HG02623 (cell line): ENCODE results near the gene CFAP92.
"Not testable (repeated sequence)": the region's sequence is repeated elsewhere in the genome, so short reads cannot be mapped to it uniquely, and the experiment has no call there.

Source experiments
- ATAC-seq: cut with Tn5 transposase; IDR thresholded peaks from one replicate; pipeline ENCODE4 v1.9.1; 2021; ENCODE audit warnings: moderate library complexity; ENCODE audit not compliant: unreplicated experiment

Gene CFAP92

DNA sequence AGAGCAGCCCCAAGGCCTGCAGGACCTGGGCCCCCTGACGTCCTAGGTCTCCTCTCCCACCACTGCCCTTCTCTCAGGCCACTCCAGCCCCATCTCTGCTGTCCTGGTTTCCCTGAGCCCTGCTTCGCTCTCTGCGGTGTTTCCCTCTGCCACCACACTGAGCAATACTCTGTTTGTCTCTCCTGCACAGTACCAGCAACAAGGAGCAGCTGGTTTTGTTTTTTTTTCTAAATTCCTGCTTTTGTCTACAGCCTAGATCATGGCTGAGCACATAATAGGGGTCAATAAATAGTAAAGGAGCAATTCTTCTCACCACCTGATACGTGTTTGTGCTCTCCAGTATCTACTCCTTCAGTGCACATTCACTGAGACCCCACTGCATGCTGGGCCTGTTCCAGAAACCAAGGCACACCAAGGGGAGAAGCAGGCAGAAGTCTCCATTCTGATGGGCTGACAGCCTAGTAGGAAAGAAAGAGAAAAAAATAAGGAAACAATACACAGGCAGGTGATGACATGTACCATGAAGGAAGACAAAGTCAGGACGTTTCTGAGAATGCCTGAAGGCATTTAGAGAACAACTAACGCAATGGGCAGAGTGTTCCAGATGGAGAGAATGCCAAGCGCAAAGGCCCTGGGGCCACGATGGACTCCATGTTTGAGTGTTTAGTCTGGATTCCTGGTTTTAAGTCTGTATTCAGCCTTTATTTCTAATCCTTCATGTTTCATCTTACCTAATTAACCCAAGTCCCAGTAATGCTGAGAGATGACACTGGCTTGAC is 120.4 kb downstream of the CFAP92 start:
- no peak for ATAC-seq

DNA sequence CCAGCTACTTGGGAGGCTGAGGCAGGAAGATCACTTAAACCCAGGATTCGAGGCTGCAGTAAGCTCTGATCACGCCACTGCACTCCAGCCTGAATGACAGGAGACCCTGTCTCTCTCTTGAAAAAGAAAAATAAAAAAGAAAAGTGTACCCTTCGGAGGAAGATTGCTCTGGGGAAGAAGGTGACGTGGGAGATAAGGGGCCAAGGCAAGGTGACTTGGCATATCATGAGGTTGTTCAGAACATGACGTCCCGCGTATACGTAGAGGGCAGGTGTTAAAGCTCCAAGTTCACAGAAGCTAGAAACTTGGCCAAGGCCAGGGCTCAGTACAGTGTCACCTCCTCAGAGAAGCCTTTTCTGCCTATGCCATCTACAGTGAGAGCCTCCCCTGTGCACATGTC is 121.1 kb downstream of the CFAP92 start:
- no peak for ATAC-seq

DNA sequence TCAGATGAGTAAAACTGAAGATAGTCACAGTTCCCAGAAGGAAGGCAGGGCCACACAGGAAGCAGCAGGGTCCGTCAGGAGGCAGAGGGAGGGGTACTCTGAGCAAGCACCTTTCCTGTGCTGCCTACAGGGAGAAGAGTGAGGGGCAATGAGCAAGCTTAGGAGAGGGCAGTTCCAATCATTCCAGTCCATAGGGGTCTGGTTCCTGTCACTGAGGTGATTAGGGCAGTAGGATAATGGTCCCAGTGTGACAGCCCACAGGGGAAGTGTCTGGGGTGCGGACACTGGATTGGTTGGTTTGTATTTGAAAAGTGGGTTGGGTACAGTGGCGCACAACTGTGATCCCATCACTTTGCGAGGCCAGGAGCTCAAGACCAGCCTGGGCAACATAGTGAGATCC is 121.6 kb downstream of the CFAP92 start:
- ATAC-seq, result no peak

DNA sequence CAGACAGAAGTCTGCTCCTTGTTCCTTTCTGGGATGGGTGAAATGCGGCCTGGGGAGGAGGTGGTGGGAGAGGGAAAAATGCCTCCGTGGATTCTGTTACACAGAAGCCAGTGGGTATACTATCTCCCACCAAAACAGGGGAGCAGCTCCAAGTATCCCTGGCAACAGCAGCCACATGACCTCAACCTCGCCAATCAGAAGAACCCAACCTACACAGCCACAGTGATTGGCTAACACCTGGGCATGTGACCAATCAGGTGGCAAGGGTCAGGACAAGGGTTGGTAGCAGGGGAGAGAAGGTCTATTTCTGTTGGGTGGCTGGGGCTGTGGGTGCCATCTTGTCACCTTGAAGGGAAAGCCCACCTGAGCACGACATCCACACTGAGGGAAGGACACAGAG is 123.5 kb downstream of the CFAP92 start:
- ATAC-seq, result no peak

DNA sequence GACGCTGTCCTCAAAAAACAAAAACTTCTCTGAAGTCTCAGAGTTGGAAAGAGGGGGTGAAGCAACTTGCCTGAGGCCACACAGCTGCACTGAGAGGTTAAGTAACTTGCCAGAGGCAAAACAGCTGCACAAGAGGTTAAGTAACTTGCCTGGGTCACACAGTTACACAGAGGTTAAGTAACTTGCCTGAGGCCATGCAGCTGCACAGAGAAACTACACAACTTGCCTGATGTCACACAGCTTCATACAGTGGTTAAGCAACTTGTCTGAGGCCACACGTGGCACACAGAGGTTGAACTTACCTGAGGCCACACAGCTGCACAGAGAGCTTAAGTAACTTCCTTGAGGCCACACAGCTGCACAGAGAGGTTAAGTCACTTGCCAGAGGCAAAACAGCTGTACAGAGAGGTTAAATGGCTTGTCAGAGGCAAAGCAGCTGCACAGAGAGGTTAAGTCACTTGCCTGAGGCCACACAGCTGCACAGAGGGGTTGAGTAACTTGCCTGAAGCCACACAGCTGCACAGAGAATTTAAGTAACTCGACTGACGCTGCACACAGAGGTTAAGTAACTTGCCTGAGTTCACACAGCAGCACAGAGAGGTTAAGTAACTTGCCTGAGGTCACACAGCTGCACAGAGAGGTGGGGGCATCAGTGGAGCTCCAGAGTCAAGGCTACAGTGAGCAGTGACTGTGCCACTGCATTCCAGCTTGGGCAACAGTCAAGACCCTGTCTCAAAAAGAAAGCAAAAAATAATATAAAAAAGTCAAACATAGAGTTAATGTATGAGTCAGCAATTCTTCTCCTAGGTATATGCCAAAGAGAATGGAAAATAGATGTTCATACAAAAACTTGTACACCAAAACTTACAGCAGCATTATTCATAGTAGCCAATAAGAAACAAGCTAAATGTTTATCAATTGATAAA is 126.4 kb downstream of the CFAP92 start:
- ATAC-seq, result no peak

DNA sequence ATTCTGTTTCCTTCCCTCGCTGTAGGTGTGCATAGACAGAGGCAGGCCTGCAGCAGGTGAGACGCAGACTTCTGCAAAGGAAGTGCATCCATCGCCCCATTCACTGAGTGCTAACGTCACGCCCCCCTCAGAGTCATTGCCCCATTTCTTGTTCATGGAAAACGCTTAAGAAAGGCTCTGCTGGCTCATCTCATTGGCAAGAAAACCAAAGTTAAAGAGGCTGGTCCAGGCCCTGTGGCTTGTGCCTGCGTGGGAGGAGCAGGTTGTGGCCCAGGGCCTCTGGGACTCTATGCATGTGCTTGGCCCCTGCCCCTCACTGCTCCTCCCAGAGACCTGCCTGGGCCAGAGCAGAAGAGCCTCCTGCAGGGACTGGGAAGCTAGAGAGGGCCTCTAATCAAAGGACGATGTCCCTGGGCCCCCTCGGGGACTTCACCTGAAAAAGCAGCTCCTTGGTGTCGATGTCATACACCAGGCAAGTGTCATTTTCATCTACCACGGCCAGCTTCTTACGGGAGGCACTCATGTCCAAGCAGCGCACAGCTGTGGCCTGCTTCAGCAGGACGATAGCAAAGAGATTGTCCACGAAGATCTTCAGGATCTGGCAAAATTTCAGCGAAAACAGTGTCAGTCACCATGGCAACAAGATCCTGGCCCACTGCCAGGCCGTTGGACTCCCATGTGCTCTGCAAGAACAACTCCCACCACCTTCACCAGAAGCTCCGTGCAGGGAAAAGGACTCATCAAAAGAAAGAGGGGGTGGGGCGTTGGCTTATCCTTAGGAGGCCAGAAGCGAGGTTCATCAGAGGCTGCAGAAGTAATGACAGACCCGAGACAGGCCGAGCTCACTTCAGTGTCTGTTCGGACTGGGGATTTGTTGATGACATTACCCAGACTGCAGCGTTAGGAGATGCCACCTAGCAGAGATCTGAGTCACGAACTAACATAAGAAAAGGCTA is 128.7 kb downstream of the CFAP92 start:
- not testable (repeated sequence) for ATAC-seq

DNA sequence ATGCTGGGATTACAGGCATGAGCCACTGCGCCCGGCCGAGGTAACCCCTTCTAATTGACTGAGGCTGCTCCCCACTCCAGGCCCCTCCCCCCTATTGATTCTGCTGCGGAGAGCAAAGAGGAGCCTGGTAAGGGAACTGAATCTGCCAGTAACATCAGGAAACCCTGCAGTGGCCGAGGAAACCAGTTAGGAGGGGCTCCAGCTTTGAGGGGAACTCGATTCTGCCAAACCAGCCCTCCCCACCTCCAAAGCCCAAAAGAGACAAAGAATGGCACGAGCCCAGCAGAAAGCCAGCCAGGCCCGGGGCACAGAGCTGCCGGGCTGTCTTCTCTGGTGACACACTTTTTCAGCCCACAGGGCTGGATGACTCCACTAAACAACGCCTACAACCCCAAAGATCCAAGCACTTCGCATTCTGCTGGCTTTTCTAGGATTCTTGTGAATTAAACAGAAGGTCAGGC is 129.5 kb downstream of the CFAP92 start:
- ATAC-seq, result no peak

DNA sequence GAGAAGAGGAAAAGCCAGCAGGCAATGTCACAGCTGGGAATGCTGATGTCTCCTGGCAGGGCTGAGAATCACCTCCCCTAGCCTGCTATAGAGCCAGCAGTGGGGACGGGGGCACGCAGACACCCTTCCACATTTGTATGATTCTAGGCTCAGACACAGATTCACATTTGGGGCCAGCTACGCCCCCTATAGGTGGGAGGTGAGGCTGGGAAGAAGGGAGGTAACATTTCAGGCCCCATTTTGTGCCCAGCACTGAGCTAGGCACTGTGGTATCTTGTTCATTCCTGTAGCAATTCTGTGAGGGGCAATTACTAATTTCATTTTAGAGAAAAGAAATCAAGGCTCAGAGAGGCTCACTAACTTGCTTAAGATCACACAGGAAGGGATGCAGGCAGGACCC is 130.3 kb downstream of the CFAP92 start:
- no peak for ATAC-seq

DNA sequence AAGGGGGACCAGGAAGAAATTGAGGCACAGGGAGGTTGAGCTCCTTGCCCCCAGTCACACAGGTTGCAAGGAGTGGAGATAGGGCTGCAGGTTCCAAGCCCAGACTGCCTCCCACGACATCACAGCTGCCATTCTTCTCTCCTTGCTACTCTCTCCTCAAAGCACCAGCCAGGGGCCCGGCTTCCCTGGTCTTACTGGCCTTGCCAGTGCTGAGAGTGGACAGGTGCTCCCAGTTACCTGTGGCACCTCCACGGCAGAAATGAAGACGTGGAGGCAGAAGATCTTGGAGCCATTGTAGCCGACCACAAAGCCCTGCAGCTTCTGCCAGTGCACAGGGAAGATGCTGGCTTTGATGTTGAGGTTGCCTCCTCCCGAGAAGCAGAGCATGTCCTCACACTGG is 132.4 kb downstream of the CFAP92 start:
- no peak for ATAC-seq
